HG03095 (cell line): ENCODE results near the gene FFAR2.
"Not testable (repeated sequence)": the region's sequence is repeated elsewhere in the genome, so short reads cannot be mapped to it uniquely, and the experiment has no call there.

Source experiments
- ATAC-seq: cut with Tn5 transposase; IDR thresholded peaks from one replicate; pipeline ENCODE4 v1.9.1; 2021; ENCODE audit warnings: moderate library complexity; ENCODE audit not compliant: unreplicated experiment

Gene FFAR2

DNA sequence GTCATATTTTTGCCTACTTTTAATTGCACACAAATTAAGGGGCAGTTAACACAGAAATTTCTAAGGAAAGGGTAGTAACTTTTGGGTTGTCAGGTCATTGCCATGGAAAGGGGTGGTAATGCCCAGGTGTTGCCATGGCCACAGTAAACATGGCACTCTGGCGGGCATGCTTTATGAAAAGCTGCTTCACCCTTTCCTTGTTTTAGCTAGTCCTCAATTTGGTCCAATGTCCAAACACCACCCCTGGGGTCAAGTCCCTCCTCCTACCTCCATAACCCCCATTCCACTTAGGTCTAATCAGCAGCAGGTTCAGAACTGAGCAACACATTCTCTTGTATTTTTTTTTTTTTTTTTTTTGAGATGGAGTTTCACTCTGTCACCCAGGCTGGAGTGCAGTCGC, 6.6 kb downstream of the FFAR2 start:
- no peak for ATAC-seq

- ATAC-seq, result no peak
Measured at GRCh38 chr19:35455616-35456201, 7.7 kb downstream of the FFAR2 start.

GRCh38 chr19:35457173-35457572, 9.1 kb downstream of the FFAR2 start:
- ATAC-seq, result no peak

GRCh38 chr19:35458192-35458591, 10.1 kb downstream of the FFAR2 start:
- ATAC-seq, result no peak

DNA sequence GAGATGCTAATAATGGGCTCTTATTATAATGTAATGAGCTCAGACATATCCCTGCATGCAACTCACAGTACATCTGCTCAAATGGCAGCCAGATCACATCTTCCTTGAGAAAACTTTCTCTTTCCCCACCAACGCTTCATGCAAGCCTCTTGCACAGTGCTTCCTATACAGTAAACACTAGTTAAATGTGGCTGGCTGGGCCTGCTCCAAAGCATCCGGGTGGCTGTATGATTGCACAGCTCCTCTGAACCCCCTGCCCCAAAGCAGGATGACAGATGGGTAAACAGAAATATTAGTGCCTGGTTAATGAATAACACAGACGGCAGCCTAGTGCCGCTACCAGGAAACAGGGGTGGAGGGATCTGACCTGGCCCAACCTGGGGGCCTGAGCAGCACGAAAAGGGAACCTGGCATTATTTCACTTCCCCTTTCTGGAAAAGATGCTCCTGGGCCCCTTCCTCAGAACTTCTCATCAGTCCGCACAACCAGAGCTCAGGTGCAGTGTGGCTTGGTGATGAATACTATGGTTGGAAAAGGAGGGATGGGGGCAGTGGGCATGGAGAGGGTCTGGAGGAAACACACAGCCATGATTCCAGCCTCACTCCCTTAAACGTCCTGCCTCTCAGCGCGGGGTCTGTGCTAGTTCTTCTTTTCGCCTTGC, 10.8 kb downstream of the FFAR2 start:
- no peak for ATAC-seq

DNA sequence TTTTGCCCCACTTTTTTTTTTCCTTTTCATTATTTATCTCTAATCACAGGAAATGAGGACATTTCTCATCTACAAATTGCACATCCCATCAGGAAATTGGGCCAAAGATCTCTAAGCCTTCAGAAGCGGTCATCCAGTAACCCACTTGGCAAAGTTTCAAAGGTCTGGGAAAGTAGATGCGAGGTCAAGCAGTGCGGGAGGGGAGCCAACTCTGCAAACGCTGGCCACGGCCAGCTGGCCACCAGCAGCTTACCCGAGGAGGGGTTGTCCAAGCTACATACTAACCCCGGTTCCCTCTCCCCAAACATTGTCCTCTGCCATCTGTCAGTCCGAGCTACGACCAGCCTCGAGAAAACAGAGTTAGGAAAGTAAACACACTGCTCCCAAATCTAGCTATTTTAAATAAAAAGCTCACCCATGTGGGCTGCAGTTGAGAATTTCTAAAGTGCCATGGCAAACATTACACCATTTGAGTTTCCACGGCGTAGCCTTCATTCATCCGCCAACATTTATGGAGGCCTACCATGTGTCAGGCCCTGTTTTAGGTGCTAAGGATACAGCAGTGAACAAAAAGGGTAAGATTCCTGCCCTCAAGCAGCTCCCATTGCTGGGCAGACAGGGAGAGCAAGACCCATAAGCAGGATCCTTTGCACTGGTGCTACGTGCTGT, 11.5 kb downstream of the FFAR2 start:
- no peak for ATAC-seq

- no peak for ATAC-seq
Measured at GRCh38 chr19:35460608-35461007, 12.6 kb downstream of the FFAR2 start.

DNA sequence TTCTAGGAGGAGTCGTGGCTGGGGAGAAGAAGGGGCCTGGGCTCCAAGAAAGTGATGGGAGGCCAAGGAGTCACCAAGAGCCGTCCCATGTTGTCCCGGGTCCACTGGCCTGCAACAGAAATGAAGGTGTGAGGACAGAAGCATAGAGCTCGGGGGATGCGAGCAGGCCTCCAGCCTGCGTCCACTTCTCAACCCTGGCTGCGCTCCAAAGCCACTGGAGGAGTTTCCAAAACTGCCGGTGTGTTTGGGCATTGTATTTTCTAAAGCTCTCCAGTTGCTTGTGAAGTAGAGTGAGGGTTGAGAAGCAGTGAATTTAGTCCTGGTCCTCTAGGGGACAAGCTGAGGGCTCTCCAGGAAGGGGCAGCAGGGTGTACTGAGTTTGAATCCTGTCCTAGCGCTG, 13.0 kb downstream of the FFAR2 start:
- ATAC-seq, result no peak

DNA sequence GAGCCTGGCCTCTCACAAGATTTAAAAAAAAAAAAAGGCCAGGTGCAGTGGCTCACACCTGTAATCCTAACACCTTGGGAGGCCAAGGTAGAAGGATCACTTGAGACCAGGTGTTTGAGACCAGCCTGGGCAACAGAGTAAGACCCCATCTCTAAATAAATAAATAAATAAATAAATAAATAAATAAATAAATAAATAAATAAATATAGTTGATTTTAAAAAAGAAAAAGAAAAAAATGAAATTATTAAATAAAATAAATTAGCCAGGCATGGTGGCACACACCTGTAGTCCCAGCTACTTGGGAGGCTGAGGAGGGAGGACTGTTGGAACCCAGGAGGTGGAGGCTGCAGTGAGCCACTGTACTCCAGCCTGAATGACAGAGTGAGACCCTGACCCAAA, 13.7 kb downstream of the FFAR2 start:
- not testable (repeated sequence) for ATAC-seq

DNA sequence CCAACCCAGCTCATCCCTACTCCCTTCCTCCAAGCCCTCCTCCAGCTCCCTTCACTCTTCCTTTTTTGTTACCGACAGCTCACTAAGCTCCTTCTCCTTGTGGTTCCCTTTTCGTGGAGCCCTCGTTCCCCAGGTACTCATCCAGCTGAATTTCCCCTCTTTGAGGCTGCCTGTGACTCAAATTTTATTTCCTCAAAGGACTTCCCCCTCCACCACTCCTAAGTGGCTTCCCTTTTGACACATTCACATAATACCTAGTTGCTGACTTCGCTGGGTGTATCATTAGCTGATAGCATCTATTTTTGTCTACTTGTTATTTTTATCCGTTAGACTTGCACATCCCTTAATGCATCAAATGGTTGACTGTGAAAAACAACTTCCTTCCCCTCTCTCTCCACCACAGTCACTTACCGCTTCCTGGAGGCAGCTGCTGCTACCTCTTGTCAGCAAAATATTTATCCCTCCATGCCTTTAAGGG, 14.5 kb downstream of the FFAR2 start:
- no peak for ATAC-seq

DNA sequence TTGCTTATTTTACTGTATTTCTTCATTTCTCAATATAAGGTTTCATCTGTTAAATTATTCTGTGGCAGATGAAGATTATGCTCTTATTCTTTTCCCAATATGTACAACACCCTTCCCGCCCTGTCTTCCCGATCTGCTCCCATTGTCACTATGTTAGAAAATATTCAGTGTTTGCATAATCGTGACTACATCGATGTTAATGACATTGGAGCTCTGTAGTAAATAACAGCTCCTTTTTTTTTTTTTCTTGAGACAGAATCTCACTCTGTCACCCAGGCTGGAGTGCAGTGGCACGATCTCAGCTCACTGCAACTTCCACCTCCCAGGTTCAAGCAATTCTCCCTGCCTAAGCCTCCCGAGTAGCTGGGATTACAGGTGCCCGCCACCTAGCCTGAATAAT, 14.9 kb downstream of the FFAR2 start:
- not testable (repeated sequence) for ATAC-seq

DNA sequence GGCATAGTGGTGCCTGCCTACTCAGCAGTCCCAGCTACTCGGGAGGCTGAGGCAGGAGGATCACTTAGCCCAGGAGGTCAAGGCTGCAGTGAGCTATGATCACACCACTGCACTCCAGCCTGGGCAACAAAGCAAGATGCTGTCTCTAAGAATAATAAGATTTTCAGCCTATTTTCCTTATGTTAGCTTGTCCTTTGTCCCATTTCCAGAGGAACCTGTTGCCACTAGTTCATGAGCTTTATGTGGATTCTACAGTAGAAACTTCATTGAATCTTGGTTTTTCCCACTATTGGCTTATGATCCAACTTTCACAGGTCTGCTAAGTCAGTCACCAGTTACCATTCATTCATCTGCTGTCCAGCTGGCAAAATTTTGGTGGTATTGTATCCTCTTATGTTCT, 18.2 kb downstream of the FFAR2 start:
- ATAC-seq, result no peak

- ATAC-seq, result no peak
Measured at GRCh38 chr19:35468637-35469036, 20.6 kb downstream of the FFAR2 start.

DNA sequence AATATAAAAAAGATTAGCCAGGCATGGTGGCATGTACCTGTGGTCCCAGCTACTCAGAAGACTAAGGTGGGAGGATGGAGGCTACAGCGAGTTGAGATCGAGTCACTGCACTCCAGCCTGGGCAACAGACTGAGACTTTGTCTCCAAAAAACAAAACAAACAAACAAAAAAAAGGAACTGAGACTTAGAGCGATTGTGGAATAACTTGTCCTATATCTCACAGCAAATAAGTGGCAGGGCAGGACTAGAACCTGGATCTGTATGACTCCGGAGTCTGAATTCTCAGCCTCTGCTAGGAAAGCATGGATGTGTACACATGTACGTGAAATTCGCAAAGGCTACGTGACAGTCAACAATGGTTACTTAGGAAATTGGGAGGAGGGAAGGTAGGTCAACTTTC, 22.1 kb downstream of the FFAR2 start:
- no peak for ATAC-seq

GRCh38 chr19:35471075-35471474, 23.0 kb downstream of the FFAR2 start:
- not testable (repeated sequence) for ATAC-seq

DNA sequence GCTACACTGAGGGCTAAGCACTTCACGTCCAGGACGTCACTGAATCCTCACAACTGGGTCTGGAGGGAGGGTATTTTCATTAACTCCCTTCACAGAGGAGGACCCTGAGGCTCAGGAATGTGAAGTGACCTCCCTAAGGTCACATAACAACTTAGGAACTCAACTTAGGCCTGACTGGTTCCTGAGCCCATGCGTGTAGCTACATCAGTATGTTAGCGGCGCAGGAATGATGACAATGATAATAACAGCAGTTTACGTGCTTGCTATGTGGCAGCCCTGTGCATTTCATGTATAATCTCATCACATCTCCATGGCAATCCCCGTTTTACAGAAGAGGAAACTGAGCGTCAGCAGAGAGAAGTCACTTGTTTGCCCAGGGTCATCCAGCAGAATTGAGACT, 23.9 kb downstream of the FFAR2 start:
- ATAC-seq, result no peak

DNA sequence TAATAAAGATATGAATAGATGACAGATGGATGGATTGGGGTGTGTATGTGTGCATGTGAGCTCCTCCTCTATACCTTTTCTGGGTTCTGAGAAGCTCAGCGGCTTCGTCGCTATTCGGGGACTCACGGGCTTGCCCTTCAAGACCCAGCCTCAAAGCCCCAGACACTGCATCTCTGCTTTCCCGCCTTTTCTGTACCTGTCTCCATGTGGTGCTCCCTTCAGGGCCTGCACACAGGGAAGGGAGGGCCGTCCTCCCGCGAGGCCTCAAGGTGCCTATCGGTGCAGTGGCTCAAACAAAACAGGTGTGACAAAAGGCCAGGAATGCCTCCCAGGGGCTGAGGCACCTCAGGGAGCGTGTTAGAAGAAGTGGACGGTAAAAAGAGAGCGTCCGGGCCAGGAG, 26.0 kb downstream of the FFAR2 start:
- no peak for ATAC-seq

DNA sequence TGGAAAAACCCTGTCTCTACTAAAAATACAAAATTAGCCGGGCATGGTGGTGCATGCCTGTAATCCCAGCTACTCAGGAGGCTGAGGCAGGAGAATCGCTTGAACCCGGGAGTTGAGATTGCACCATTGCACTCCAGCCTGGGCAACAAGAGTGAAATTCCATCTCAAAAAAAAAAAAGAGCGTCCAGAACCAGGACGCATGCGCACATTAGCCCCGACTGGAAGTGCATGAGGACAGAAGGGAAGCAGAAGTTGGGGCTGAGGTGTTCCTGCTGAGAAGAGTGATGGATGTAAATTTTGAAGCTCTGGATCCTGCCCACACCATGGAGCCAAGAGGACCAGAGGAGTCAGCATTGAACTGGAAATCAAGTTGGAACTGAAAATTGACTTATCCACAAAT, 26.5 kb downstream of the FFAR2 start:
- not testable (repeated sequence) for ATAC-seq

GRCh38 chr19:35476149-35476548, 28.1 kb downstream of the FFAR2 start:
- ATAC-seq, result no peak

- no peak for ATAC-seq
Measured at GRCh38 chr19:35478794-35479677, 31.0 kb downstream of the FFAR2 start.

DNA sequence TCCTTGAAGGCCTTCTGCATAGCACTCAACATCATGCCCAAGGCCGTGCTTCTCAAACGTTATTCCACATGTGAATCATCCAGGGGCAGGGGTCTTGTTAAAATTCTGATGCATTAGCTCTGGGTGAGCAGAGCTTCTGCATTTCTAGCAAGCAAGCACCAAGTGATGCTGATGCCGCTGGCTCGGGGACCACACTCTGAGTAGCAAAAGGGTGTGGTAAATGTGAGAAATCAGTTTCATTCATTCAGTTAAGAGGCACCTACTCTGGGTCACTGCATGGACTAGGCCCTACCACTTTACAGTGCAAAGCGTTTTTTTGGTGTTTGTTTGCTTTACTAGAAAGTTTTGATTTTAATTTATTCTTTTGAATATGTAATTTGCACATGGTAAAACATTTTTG, 35.0 kb downstream of the FFAR2 start:
- no peak for ATAC-seq
